Left renal cortex interstitium (tissue), 4 donors: ENCODE measurements around the gene TEDC1. TPM values are rescaled to one million over a fixed set of nuclear protein-coding genes. Genes with fewer than 3 reads are reported as not detected.
A peak's percentile ranks its signal among the peaks of the same experiment; 100 is the strongest.

Experiments used
- DNase-seq, 4 donors: peaks; one replicate each; pipeline ENCODE4 v3.0.0-alpha.2; 2013; ENCODE audit warnings: low read depth in 4 of 4, low spot score in 2 of 4, missing footprints in 1 of 4
- polyA plus RNA-seq, 4 donors: library from polyadenylated mRNA; unstranded; fragments of 120-200 nt; gene quantifications; one replicate each; pipeline ENCODE4 v1.2.1, GENCODE V29; 2013; ENCODE audit not compliant: insufficient read length in 4 of 4

The TEDC1 gene
- polyA plus RNA-seq, 4 donors: 5.3 to 12.1 (median 10.3) TPM

DNA sequence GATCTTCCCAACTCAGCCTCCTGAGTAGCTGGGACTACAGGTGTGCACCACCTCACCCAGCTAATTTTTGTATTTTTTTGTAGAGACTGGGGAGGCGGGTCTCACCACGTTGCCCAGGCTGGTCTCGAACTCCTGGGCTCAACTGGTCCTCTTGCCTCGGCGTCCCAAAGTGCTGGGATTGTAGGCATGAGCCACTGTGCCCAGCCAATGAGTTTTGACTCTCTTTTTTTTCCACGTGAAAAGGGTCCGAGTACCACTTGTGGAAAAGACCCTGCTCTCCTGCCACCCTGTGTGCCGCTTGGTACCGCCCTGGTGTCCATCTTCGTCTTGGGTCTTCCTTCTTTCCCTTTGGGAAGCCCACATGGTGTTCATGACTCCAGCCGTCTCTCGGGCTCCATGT lies 17.6 kb downstream of the TEDC1 start:
- DNase-seq: no peak

GRCh38 chr14:105517096-105517495 lies 26.1 kb downstream of the TEDC1 start:
- DNase-seq: no peak

- DNase-seq: no peak
These were observed 29.1 kb downstream of the TEDC1 start for GRCh38 chr14:105519946-105520698.

GRCh38 chr14:105525326-105525725 lies 34.3 kb downstream of the TEDC1 start:
- DNase-seq: no peak

GRCh38 chr14:105525861-105526775 lies 35.1 kb downstream of the TEDC1 start, which contains the start of gene TMEM121:
TSS of gene TMEM121 (plus strand) at chr14:105526583. CDS start at chr14:105528835, 2,252 bp downstream.
- DNase-seq: no peak

DNA sequence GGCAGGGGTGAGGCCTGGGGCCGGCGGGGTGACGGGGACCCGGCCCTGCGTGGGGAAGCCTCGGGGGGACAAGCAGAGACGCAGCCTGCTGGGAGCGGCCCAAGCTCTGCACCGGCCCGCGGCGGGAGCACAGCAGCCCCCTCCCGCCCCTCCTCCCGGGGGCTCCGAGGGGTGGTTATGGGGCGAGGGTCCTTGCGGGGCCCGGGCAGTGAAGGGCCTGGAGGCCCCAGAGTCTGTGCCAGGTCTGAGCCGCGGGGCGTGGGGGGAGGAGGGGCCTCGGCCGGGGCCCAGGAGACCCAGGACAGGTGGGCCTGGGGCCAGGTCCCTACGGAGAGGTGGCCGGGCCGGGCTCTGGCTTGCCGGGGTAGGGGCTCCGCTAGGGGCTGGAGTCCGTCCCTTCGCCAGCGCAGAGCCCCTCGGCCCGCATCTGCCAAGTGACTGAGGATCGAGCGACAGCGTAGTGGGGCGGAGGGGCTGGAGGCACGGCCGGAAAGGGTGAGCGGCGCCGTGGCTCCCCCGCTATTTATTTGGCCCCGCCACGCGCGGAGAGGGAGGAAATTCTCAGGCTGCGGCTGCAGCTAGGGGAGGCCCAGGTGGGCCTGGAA lies 35.8 kb downstream of the TEDC1 start:
- DNase-seq: no peak

DNA sequence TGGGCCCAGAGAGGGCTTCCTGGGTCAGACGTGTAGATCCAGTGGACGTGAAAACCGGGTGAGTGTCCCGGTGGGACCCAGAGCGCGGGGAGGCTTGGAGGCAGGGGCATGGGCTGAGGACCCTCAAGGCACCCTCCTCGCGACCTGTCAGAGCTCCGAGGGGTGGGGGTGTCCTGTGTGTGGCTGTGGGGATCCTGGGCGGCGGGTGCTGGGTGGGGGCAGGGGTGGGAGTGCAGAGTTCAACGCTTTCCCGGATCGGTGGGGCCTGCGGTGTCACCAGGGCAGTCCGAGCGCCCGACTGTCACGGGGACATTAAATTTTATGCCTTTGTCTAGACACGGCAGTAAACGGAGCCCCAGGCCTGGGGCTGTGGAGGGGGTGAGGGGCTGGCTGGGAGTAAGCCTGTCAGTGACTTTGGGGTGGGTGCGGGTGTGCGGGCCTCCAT lies 36.4 kb downstream of the TEDC1 start:
- DNase-seq: no peak

GRCh38 chr14:105527826-105528585 lies 37.0 kb downstream of the TEDC1 start:
- peak in 2 of 4 donors; percentile 19 to 63 for DNase-seq

GRCh38 chr14:105528586-105529318 lies 37.7 kb downstream of the TEDC1 start:
- DNase-seq: no peak

- no peak for DNase-seq
These were observed 38.2 kb downstream of the TEDC1 start for GRCh38 chr14:105529319-105529568.

DNA sequence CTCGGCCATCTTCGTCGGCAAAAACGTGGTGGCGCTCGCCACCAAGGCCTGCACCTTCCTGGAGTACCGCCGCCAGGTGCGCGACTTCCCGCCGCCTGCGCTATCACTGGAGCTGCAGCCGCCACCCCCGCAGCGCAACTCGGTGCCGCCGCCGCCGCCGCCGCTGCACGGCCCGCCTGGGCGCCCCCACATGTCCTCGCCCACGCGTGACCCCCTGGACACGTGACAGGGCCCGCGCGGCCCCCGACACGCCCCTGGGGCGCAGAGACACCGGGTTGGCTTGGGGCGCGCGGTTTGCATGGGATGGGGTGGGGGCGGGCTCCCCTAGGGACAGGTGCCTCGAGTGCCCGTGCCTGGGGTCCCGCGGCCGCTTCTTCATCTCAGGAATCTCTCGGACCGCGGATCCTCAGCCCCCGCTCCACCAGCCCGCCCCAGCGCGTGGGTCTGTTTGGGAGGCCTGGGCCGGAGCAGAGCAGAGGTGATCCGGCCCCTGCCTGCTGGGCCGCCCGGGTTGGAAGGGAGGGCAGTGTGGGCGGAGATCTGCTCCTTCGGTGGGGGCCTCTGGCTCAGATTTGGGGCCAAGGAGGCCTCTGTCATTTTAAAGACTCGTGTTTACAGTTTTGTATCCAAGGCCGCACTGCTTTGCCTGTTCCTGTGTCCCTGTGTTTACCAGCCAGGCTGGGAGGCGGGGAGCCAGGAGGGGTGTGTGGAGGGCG lies 38.7 kb downstream of the TEDC1 start:
- DNase-seq: no peak

DNA sequence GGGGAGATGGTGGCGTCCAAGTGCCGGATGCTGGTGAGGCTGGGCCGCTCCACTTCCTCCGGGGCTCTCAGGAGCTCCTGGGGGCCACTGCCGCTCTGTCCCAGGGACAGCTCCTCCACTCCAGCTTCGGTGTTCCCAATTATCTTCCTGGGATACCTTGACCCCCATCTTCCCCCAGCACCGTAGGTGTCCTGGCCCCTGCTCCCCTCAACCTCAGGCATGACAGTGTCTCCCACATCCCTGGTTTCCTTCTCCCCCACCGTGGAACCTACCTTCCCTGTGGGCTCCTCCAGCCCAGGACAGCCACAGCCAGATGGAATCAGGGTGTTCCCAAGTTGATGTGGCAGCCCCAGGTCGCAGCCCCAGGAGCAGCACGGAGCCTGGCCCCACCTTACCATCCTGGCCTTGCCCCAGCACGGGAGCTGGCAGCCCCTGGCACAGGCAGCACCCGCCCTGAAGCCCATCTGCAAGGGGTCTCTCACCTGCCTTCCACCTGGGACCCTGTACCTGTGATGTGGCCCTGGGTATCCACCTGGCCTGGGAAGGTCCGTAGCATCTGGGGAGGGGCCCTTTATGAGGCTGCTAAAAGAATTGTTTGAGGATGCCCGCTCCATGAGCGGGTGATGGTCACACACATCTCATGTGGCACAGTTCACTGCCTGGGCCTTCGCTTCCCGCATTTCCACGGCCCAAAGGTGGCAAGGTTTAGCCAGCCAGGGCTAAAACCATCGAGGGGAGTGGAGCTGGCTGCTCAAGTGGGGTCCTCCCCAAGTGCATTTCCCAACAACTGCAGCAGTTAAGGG lies 39.4 kb downstream of the TEDC1 start:
- DNase-seq: no peak

DNA sequence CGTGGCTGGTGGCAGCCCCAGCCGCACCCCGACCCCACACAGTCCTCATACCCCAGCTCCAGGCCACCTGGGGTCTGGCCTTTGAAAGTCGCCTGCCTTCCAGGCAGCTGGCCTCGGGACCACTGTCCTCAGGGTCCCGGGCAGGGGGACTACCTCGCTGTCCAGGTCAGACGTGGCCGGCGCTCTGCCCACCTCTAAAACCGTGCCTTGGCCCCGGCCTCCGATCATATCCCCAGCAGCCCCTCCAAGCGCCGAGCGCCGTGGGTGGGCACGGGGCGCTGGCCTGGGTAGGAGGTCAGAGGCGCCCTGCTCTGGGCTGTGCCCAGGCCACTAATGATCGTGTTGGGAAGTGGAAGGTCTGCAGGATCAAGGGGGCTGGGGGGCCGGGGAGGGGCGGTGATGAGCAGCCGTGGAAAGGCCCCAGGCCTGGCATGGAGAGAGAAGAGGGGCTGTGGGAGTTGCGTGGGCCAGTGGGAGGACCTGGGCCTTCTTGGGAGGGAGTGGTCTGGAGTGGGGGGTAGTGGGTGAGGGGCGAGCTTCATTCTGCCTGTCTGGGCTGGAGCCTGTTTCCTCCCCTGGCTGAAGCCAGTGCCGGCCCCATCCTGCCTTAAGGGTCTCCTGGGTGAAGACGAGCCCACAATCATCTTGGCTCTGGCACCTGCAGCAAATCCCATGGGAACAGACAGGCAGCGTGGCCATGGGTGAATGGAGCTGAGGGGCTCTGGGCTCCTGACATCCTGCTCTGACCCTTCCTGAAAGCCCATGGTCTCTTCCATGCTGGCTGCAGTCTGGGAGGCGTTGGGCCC lies 40.2 kb downstream of the TEDC1 start:
- no peak for DNase-seq

GRCh38 chr14:105531894-105532623 lies 41.0 kb downstream of the TEDC1 start:
- DNase-seq: no peak

- DNase-seq: no peak
These were observed 41.7 kb downstream of the TEDC1 start for GRCh38 chr14:105532735-105533141.

DNA sequence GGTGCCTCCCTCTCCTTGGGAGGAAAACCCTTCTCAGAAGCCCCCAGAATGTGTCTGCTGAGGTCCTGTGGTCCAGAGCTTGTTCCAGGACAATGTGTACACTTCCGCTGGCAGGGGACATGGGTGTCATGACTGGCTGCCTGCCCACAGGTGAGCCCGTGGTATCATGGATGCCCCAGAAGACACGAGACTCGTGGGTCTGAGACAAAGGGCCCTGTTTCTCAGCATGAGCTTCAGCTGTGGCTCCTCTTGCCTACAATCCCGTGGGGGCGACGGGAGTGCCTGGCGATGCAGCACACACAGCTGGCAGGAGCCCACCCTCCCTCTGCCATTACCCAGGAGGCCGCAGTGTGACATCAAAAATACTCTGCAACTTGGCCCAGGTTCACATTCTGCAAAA lies 42.3 kb downstream of the TEDC1 start:
- DNase-seq: no peak
